Renal cortical epithelial cell (primary cell): ENCODE measurements around the gene PIH1D1. TPM values are rescaled to one million over a fixed set of nuclear protein-coding genes. Genes with fewer than 3 reads are reported as not detected.

ENCODE experiments used
- DNase-seq: peaks from one replicate; pipeline ENCODE4 v3.0.0-alpha.2; 2011; ENCODE audit warnings: low read depth
- total RNA-seq: library from RNA; depleted of rRNA; stranded (reverse); fragments of >200 nt; gene quantifications from 2 replicates; pipeline ENCODE4 v1.2.3, GENCODE V29; 2014

Gene PIH1D1
- total RNA-seq, 1 donor from 2014 or later = 120 TPM

- no peak for DNase-seq
Observed at GRCh38 chr19:49435670-49436069, 15.9 kb downstream of the PIH1D1 start.

- no peak for DNase-seq
Observed at GRCh38 chr19:49434907-49435583, 16.6 kb downstream of the PIH1D1 start.

GRCh38 chr19:49433240-49433901, 18.2 kb downstream of the PIH1D1 start:
- DNase-seq = no peak

- no peak for DNase-seq
Observed at GRCh38 chr19:49432141-49433073, 19.2 kb downstream of the PIH1D1 start.

GRCh38 chr19:49431330-49431749, 20.3 kb downstream of the PIH1D1 start:
- no peak for DNase-seq

GRCh38 chr19:49430678-49431329, 20.8 kb downstream of the PIH1D1 start:
- no peak for DNase-seq

- no peak for DNase-seq
Observed at GRCh38 chr19:49430172-49430677, 21.4 kb downstream of the PIH1D1 start.

GRCh38 chr19:49428547-49429451, 22.8 kb downstream of the PIH1D1 start:
- DNase-seq = no peak

GRCh38 chr19:49427855-49428546, 23.6 kb downstream of the PIH1D1 start:
- no peak for DNase-seq

- DNase-seq = no peak
Observed at GRCh38 chr19:49427339-49427738, 24.3 kb downstream of the PIH1D1 start.

GRCh38 chr19:49425922-49426592, 25.6 kb downstream of the PIH1D1 start:
- no peak for DNase-seq

GRCh38 chr19:49425178-49425577, 26.4 kb downstream of the PIH1D1 start, which contains the start of gene GFY:
Gene GFY, plus strand, starts transcription at chr19:49425388. Its CDS starts 1,043 bp downstream, at chr19:49426431.
- DNase-seq = no peak

- no peak for DNase-seq
Observed at GRCh38 chr19:49423985-49424303, 27.7 kb downstream of the PIH1D1 start.

GRCh38 chr19:49423071-49423984, 28.3 kb downstream of the PIH1D1 start, which contains the start of gene PTH2:
Gene PTH2, minus strand, starts transcription at chr19:49423441. Its CDS starts 102 bp downstream, at chr19:49423339.
- DNase-seq = no peak

- DNase-seq = no peak
Observed at GRCh38 chr19:49422407-49423070, 29.1 kb downstream of the PIH1D1 start.

- DNase-seq = no peak
Observed at GRCh38 chr19:49421878-49422202, 29.8 kb downstream of the PIH1D1 start.

- no peak for DNase-seq
Observed at GRCh38 chr19:49421039-49421877, 30.4 kb downstream of the PIH1D1 start.
